Measurements from ENCODE around the gene NDUFS8. TPM values are rescaled to one million over a fixed set of nuclear protein-coding genes. Genes with fewer than 3 reads are reported as not detected.

NDUFS8 gene
- total and polyA plus RNA-seq, 2 of the 13 experiments (the other 11 are each of a cell fraction or from before 2014, with no cell fraction given) = 96.7 to 158 TPM

DNA sequence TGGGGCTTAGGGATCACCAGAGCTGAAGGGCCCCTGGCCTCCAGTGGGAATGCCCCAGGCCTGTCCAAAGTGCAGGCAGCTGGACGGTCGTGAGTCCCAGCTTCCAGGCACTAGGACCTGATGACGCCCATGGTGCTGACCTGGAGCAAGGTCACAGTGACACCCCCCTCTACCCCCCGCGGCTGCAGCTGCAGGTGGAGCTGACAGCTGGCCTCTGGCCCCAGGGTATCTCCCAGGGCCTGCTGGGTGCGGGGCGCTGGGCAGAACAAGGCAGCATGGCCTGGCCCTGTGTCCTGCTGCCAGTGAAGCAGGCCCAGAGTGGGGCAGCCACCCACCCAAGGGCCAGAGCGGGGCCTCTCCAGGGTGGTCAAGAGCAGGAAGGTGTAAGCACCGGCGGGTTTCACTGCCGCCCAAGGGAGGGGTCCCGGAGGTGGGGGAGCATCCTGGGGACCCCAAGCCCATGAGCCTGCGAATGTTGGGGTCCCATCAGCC lies 7.8 kb downstream of the NDUFS8 start (continued):
- peak; percentile 68; the same call in 1 of the 2 replicates for TF ChIP-seq ARNT2 (CRISPR knock-in tag; IDR thresholded peaks at IDR 0.05; ENCODE audit: low read depth)
- TF ChIP-seq, protein P1, sequence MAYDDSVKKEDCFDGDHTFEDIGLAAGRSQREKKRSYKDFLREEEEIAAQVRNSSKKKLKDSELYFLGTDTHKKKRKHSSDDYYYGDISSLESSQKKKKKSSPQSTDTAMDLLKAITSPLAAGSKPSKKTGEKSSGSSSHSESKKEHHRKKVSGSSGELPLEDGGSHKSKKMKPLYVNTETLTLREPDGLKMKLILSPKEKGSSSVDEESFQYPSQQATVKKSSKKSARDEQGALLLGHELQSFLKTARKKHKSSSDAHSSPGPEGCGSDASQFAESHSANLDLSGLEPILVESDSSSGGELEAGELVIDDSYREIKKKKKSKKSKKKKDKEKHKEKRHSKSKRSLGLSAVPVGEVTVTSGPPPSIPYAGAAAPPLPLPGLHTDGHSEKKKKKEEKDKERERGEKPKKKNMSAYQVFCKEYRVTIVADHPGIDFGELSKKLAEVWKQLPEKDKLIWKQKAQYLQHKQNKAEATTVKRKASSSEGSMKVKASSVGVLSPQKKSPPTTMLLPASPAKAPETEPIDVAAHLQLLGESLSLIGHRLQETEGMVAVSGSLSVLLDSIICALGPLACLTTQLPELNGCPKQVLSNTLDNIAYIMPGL (CRISPR knock-in tag; IDR thresholded peaks at IDR 0.05; ENCODE audit: borderline replicate concordance in 1 of 2, low read depth in 1 of 2) = peak; percentile 50 to 82; a peak in 3 of 4 replicates
- TF ChIP-seq ZNF878 (CRISPR knock-in tag; IDR thresholded peaks at IDR 0.05) = peak; percentile 94
- TF ChIP-seq KLF6 (CRISPR knock-in tag; IDR thresholded peaks at IDR 0.05) = peak; percentile 51; the same call in 1 of the 2 replicates
- peak; percentile 65; the same call in 1 of the 2 replicates for TF ChIP-seq JUN (CRISPR knock-in tag; IDR thresholded peaks at IDR 0.05)
- peak; percentile 94 for TF ChIP-seq NR2C2 (CRISPR knock-in tag; IDR thresholded peaks at IDR 0.05; ENCODE audit: borderline replicate concordance)
- TF ChIP-seq SRF (IDR thresholded peaks at IDR 0.05; ENCODE audit: low read depth, low read length) = no peak
- peak; percentile 0 for TF ChIP-seq ZEB1 (IDR thresholded peaks at IDR 0.05; ENCODE audit: insufficient replicate concordance, low read depth)
- TF ChIP-seq, protein P2, sequence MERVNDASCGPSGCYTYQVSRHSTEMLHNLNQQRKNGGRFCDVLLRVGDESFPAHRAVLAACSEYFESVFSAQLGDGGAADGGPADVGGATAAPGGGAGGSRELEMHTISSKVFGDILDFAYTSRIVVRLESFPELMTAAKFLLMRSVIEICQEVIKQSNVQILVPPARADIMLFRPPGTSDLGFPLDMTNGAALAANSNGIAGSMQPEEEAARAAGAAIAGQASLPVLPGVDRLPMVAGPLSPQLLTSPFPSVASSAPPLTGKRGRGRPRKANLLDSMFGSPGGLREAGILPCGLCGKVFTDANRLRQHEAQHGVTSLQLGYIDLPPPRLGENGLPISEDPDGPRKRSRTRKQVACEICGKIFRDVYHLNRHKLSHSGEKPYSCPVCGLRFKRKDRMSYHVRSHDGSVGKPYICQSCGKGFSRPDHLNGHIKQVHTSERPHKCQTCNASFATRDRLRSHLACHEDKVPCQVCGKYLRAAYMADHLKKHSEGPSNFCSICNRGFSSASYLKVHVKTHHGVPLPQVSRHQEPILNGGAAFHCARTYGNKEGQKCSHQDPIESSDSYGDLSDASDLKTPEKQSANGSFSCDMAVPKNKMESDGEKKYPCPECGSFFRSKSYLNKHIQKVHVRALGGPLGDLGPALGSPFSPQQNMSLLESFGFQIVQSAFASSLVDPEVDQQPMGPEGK (CRISPR knock-in tag; IDR thresholded peaks at IDR 0.05) = peak; percentile 100
- peak; percentile 27; the same call in 1 of the 2 replicates for TF ChIP-seq ZC3H4 (CRISPR knock-in tag; IDR thresholded peaks at IDR 0.05; ENCODE audit: borderline replicate concordance)
- TF ChIP-seq, protein P3, sequence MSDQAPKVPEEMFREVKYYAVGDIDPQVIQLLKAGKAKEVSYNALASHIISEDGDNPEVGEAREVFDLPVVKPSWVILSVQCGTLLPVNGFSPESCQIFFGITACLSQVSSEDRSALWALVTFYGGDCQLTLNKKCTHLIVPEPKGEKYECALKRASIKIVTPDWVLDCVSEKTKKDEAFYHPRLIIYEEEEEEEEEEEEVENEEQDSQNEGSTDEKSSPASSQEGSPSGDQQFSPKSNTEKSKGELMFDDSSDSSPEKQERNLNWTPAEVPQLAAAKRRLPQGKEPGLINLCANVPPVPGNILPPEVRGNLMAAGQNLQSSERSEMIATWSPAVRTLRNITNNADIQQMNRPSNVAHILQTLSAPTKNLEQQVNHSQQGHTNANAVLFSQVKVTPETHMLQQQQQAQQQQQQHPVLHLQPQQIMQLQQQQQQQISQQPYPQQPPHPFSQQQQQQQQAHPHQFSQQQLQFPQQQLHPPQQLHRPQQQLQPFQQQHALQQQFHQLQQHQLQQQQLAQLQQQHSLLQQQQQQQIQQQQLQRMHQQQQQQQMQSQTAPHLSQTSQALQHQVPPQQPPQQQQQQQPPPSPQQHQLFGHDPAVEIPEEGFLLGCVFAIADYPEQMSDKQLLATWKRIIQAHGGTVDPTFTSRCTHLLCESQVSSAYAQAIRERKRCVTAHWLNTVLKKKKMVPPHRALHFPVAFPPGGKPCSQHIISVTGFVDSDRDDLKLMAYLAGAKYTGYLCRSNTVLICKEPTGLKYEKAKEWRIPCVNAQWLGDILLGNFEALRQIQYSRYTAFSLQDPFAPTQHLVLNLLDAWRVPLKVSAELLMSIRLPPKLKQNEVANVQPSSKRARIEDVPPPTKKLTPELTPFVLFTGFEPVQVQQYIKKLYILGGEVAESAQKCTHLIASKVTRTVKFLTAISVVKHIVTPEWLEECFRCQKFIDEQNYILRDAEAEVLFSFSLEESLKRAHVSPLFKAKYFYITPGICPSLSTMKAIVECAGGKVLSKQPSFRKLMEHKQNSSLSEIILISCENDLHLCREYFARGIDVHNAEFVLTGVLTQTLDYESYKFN (CRISPR knock-in tag; conservative IDR thresholded peaks at IDR 0.05) = peak; percentile 99
- TF ChIP-seq PAX8 (CRISPR knock-in tag; IDR thresholded peaks at IDR 0.05; ENCODE audit: borderline replicate concordance) = peak; percentile 44; the same call in 1 of the 2 replicates
- TF ChIP-seq ZNF775 (CRISPR knock-in tag; IDR thresholded peaks at IDR 0.05; ENCODE audit: borderline replicate concordance) = no peak
- peak; percentile 80 for TF ChIP-seq ZSCAN21 (CRISPR knock-in tag; IDR thresholded peaks at IDR 0.05; ENCODE audit: borderline replicate concordance)
- no peak for TF ChIP-seq PCBP1 (IDR thresholded peaks at IDR 0.05; ENCODE audit: borderline replicate concordance, low read depth, low read length)
- no peak for TF ChIP-seq CHD4 (IDR thresholded peaks at IDR 0.05; ENCODE audit: borderline replicate concordance, low read length)
- TF ChIP-seq KLF9 (CRISPR knock-in tag; IDR thresholded peaks at IDR 0.05; ENCODE audit: low read depth) = peak; percentile 60; the same call in 1 of the 2 replicates
- no peak for TF ChIP-seq ZNF441 (CRISPR knock-in tag; IDR thresholded peaks at IDR 0.05; ENCODE audit: borderline replicate concordance)
- TF ChIP-seq, protein P4, sequence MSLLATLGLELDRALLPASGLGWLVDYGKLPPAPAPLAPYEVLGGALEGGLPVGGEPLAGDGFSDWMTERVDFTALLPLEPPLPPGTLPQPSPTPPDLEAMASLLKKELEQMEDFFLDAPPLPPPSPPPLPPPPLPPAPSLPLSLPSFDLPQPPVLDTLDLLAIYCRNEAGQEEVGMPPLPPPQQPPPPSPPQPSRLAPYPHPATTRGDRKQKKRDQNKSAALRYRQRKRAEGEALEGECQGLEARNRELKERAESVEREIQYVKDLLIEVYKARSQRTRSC (CRISPR knock-in tag; IDR thresholded peaks at IDR 0.05; ENCODE audit: low read depth) = peak; percentile 64; the same call in 1 of the 2 replicates
- TF ChIP-seq ZNF678 (CRISPR knock-in tag; IDR thresholded peaks at IDR 0.05) = no peak
